HepG2 (cell line): ENCODE results near the gene RPS2. TPM values are rescaled to one million over a fixed set of nuclear protein-coding genes. Genes with fewer than 3 reads are reported as not detected.

ENCODE experiments used
- ATAC-seq: fragments of 200-7000 bp; cut with Tn5 transposase; 3 replicates; pipeline ENCODE4 v1.9.1; 2020; ENCODE audit warnings: mild to moderate bottlenecking, moderate library complexity
- BruUV-seq: library from RNA; stranded (reverse); fragments of 400-500 nt; replicated peaks from 2 replicates; lab custom pipeline; 2021; lab: Mats Ljungman, UMichigan
- CTCF ChIA-PET: fragments of 300-600 bp; formaldehyde crosslinking; extraction: SDS; loops from one replicate; lab custom pipeline; 2021; ENCODE audit warnings: low total read pairs, inconsistent platforms, low intra/inter-chr PET ratio; lab: Yijun Ruan, JAX
- POLR2A ChIA-PET: fragments of 350-600 bp; sonication (Branson Sonifier 250); formaldehyde crosslinking; loops from one replicate; lab custom pipeline; 2020; ENCODE audit warnings: antibody characterized with exemption, inconsistent platforms; lab: Yijun Ruan, JAX
- DNase-seq: peaks from one replicate; pipeline ENCODE4 v3.0.0-alpha.2; 2015; ENCODE audit warnings: low spot score
- FAIRE-seq: peaks from 3 replicates; lab custom pipeline; 2011; peaks lifted over from hg19 to GRCh38; lab: Jason Lieb, UNC
- H2AFZ ChIP-seq: one replicate; pipeline ENCODE4 v1.6.1; 2011; ENCODE audit warnings: low read length, inconsistent platforms
- H3K27ac ChIP-seq: fragments of 300-600 bp; 3 replicates; pipeline ENCODE4 v1.8.0; 2011; ENCODE audit warnings: mixed run types, mild to moderate bottlenecking, mixed read lengths, low read length, inconsistent platforms; ENCODE audit not compliant: insufficient read depth; ENCODE audit errors: extremely low read length
- H3K27me3 ChIP-seq, 2 experiments: fragments of 200-600 bp in 1 of 2; 2 replicates in 1 of 2; 3 replicates in 1 of 2; pipeline versions ENCODE4 v1.6.0 to v1.8.0; 2011; ENCODE audit warnings: low read length in 2 of 2, mild to moderate bottlenecking in 2 of 2, moderate library complexity in 2 of 2, inconsistent platforms in 1 of 2; ENCODE audit not compliant: insufficient read depth in 2 of 2, control insufficient read depth in 1 of 2
- H3K36me3 ChIP-seq, 2 experiments: fragments of 200-600 bp in 1 of 2; replicated peaks in 1 of 2; 2 replicates in 1 of 2; 3 replicates in 1 of 2; pipeline versions ENCODE4 v1.5.1 to v1.8.0; 2011; ENCODE audit warnings: low read length in 2 of 2, inconsistent platforms in 1 of 2; ENCODE audit not compliant: insufficient read depth in 2 of 2, control insufficient read depth in 1 of 2
- H3K4me1 ChIP-seq: 2 replicates; pipeline ENCODE4 v1.5.1; 2012; ENCODE audit warnings: low read length, inconsistent platforms; ENCODE audit not compliant: insufficient read depth
- H3K4me2 ChIP-seq: 2 replicates; pipeline ENCODE4 v1.6.0; 2011; ENCODE audit warnings: low read depth, low read length, inconsistent platforms
- H3K4me3 ChIP-seq, 3 experiments: fragments of 200-600 bp in 1 of 3; sonication (generic), shearing (Covaris generic) in 1 of 3; replicated peaks in 1 of 3; 2 replicates each; pipeline ENCODE4 v1.5.1; 2011 to 2016; ENCODE audit warnings: low read length in 3 of 3, inconsistent platforms in 2 of 3, low read depth in 2 of 3, mild to moderate bottlenecking in 2 of 3, control low read depth in 1 of 3, mixed read lengths in 1 of 3; ENCODE audit not compliant: insufficient read depth in 1 of 3
- H3K79me2 ChIP-seq: one replicate; pipeline ENCODE4 v1.6.1; 2011; ENCODE audit warnings: low read length, inconsistent platforms; ENCODE audit not compliant: insufficient read depth
- H3K9ac ChIP-seq: 2 replicates; pipeline ENCODE4 v1.6.0; 2011; ENCODE audit warnings: mild to moderate bottlenecking, low read depth, low read length, inconsistent platforms; ENCODE audit not compliant: insufficient read depth
- H3K9me3 ChIP-seq: 2 replicates; pipeline ENCODE4 v1.5.1; 2012; ENCODE audit warnings: mild to moderate bottlenecking, low read length
- H4K20me1 ChIP-seq: 2 replicates; pipeline ENCODE4 v1.6.0; 2011; ENCODE audit warnings: inconsistent platforms, mild to moderate bottlenecking, low read length, moderate library complexity; ENCODE audit not compliant: insufficient read depth
- ARID4A ChIP-seq: sonication (generic); formaldehyde crosslinking; IDR thresholded peaks from 2 replicates; pipeline ENCODE4 v1.5.0; 2020; ENCODE audit warnings: mild to moderate bottlenecking, missing genetic modification reagents, borderline replicate concordance
- ATF7-NPFF ChIP-seq: sonication (generic); formaldehyde crosslinking; IDR thresholded peaks from 2 replicates; pipeline ENCODE4 v1.8.1; 2023; ENCODE audit warnings: mild to moderate bottlenecking, low read depth, missing genetic modification reagents, moderate library complexity
- HNRNPLL ChIP-seq: fragments of 200-400 bp; formaldehyde crosslinking; IDR thresholded peaks from 2 replicates; pipeline ENCODE4 v1.6.1; 2017; ENCODE audit warnings: mild to moderate bottlenecking, low read depth, low read length; ENCODE audit not compliant: poor library complexity, severe bottlenecking
- POLR2G ChIP-seq: fragments of 200-400 bp; formaldehyde crosslinking; IDR thresholded peaks from 2 replicates; pipeline ENCODE4 v1.6.1; 2018; ENCODE audit warnings: mild to moderate bottlenecking, low read depth, low read length, moderate library complexity
- RAD21 ChIP-seq: fragments of 450-650 bp; formaldehyde crosslinking; IDR thresholded peaks from 2 replicates; pipeline ENCODE4 v1.5.0; 2020; ENCODE audit warnings: mild to moderate bottlenecking
- TFAP4 ChIP-seq: sonication (generic); IDR thresholded peaks from 2 replicates; pipeline ENCODE4 v1.6.1; 2016; ENCODE audit warnings: low read depth, borderline replicate concordance
- ZMAT3 ChIP-seq: sonication (generic); formaldehyde crosslinking; conservative IDR thresholded peaks from 2 replicates; pipeline ENCODE4 v1.7.0; 2021; ENCODE audit warnings: missing genetic modification reagents
- ZMYM3 ChIP-seq: sonication (generic); formaldehyde crosslinking; IDR thresholded peaks from 2 replicates; pipeline ENCODE4 v1.5.1; 2020; ENCODE audit warnings: mild to moderate bottlenecking, missing genetic modification reagents
- ZNF414 ChIP-seq: sonication (generic); formaldehyde crosslinking; IDR thresholded peaks from 2 replicates; pipeline ENCODE4 v1.5.0; 2020; ENCODE audit warnings: missing genetic modification reagents
- ZNF772 ChIP-seq: sonication (generic); formaldehyde crosslinking; IDR thresholded peaks from 2 replicates; pipeline ENCODE4 v1.5.0; 2020; ENCODE audit warnings: mild to moderate bottlenecking, missing genetic modification reagents
- whole genome bisulfite sequencing: methylation state at CpG from one replicate; pipeline ENCODE4 v1.1.6; 2017; ENCODE audit warnings: low lambda C conversion rate; 5-methylcytosine and 5-hydroxymethylcytosine counted together
- in situ Hi-C: cut with HindIII; loops from 2 replicates; pipeline ENCODE4 v1.10.0; 2017; ENCODE audit warnings: low pct_unique_long_range_greater_than_20kb; ENCODE audit not compliant: extremely low pct_ligation_motif_present
- intact Hi-C: fragments of 100-400 bp; cut with micrococcal nuclease; formaldehyde crosslinking; loops from one replicate; pipeline ENCODE4 v1.10.0; 2022; ENCODE audit not compliant: unreplicated experiment
- polyA plus RNA-seq, 8 experiments: library from polyadenylated mRNA; depleted of rRNA in 3 of 8; stranded (reverse) in 7 of 8; unstranded in 1 of 8; fragments of >200 nt; fragmentation: Illumina TruSeq in 4 of 8; extraction: Trizol in 4 of 8; gene quantifications; 2 replicates each; pipeline versions ENCODE4 v1.2.1 to v1.2.3, GENCODE V29; 2011 to 2016; ENCODE audit warnings: low read depth in 4 of 8, missing spikeins in 1 of 8, mixed read lengths in 1 of 8; ENCODE audit not compliant: insufficient read depth in 1 of 8
- total RNA-seq, 5 experiments: library from RNA; depleted of rRNA; stranded (reverse); fragments of >200 nt; fragmentation: Illumina TruSeq; extraction: Trizol; gene quantifications; 2 replicates each; pipeline ENCODE4 v1.2.3, GENCODE V29; 2016; ENCODE audit warnings: low read depth in 1 of 5

The RPS2 gene
- total and polyA plus RNA-seq, 2 of the 13 experiments (the other 11 are each of a cell fraction or from before 2014, with no cell fraction given) = 1,908 to 4,514 TPM

GRCh38 chr16:1932050-1933028, 32.3 kb downstream of the RPS2 start:
- Histone ChIP-seq H3K4me3 (peak overlapping the region in 1 of 3 experiments; percentile 58; a peak in 3 of 6 replicates), H4K20me1 (no peaks in the 10 kb centered on the region), H3K4me1 (peaks cover 77% of the 10 kb centered on the region), H3K36me3 (0 out of 5 replicates have a peak, but pooled peaks cover 0 to 3% of the 10 kb centered on the region in 2 experiments), H3K4me2 (peak overlapping the region; percentile 68), H3K9me3 (no peaks in the 10 kb centered on the region), H3K9ac (peak overlapping the region; percentile 46), H2AFZ (no peak overlapping the region), H3K79me2 (no peaks in the 10 kb centered on the region), H3K27ac (peak overlapping the region; percentile 25), H3K27me3 (peaks cover 0 to 3% of the 10 kb centered on the region in 2 experiments; a peak in 2 of 5 replicates)
- no TSS peak for BruUV-seq
- WGBS = 44% methylated on average over 8 of the region's 19 CpGs
- in situ Hi-C loops (no loop called here), intact Hi-C loops (loop anchor here (2.0 kb wide), 1 partner anchor 70 kb away; no protein-coding TSS in a partner anchor)
- ATAC-seq (peak; percentile 78), FAIRE-seq (peak; percentile 64), DNase-seq (peak; percentile 69)
- POLR2A ChIA-PET = interaction anchor here (1.2 to 1.8 kb wide), 5 partner anchors 9 to 223 kb away, joined by 3 to 34 read pairs (median 8); partner anchors contain the start of genes FAHD1, HAGH, MSRB1 and RPS2
- CTCF ChIA-PET = interaction anchor here (0.7 kb wide), 2 partner anchors 69 to 119 kb away, joined by 3 read pairs; no protein-coding TSS in a partner anchor
- TF ChIP-seq POLR2G = 0 out of 2 replicates have a peak, but pooled peaks have one; percentile 47
- peak; percentile 41; the same call in 1 of the 2 replicates for TF ChIP-seq ARID4A
- TF ChIP-seq ATF7-NPFF (CRISPR knock-in tag) = 0 out of 2 replicates have a peak, but pooled peaks have one; percentile 9
- TF ChIP-seq RAD21 (CRISPR knock-in tag) = peak; percentile 69
- TF ChIP-seq ZMYM3 (CRISPR knock-in tag) = peak; percentile 79
- TF ChIP-seq HNRNPLL = peak; percentile 18
- TF ChIP-seq ZMAT3 (CRISPR knock-in tag) = peak; percentile 76; the same call in 1 of the 2 replicates
- TF ChIP-seq ZNF772 (CRISPR knock-in tag) = peak; percentile 60; the same call in 1 of the 2 replicates
- TF ChIP-seq TFAP4 = peak; percentile 25; the same call in 1 of the 2 replicates
- TF ChIP-seq ZNF414 (CRISPR knock-in tag) = peak; percentile 74; the same call in 1 of the 2 replicates
